ENCODE data around the gene CLDN6. TPM values are rescaled to one million over a fixed set of nuclear protein-coding genes. Genes with fewer than 3 reads are reported as not detected.

Gene CLDN6
- total RNA-seq, 1 experiment from 2014 or later, result not detected

- POLR2A ChIA-PET (ENCODE audit: unreplicated experiment), result interaction anchor here (0.6 kb wide), 1 partner anchor 1040 kb away, joined by 5 read pairs; the partner anchor contains the start of gene RPS2
- H3K4me2 ChIP-seq (ENCODE audit: low read length), result peak overlapping the region; percentile 94
- CTCF ChIA-PET, result interaction anchor here (0.6 to 1.5 kb wide), 2 partner anchors 23 to 24 kb away, joined by 3 to 14 read pairs; no protein-coding TSS in a partner anchor
- ATAC-seq (peak; percentile 12; the same call in 1 of the 2 replicates), DNase-seq (peak; percentile 38)
- H2AFZ ChIP-seq (ENCODE audit: low read length), result peak overlapping the region; percentile 84
- peak overlapping the region; percentile 48 for H3K9ac ChIP-seq (ENCODE audit: low read length)
- peak overlapping the region; percentile 86 for H3K4me3 ChIP-seq (ENCODE audit: low read length)
- no peaks in the 10 kb centered on the region for H3K36me3 ChIP-seq (ENCODE audit: low read depth, low read length)
- H3K9me3 ChIP-seq (ENCODE audit: low read length), result no peaks in the 10 kb centered on the region
- H3F3A ChIP-seq (ENCODE audit: low read length, unreplicated experiment), result no peaks in the 10 kb centered on the region
- TSS peak; percentile 64 for BruUV-seq (replicated peaks)
- intact Hi-C loops (cut with micrococcal nuclease), result loop anchor here (2.0 kb wide), 1 partner anchor 24 kb away; no protein-coding TSS in a partner anchor
- 0 out of 2 replicates have a peak, but pooled peaks cover 3% of the 10 kb centered on the region for H3K79me2 ChIP-seq (ENCODE audit: low read length)
- H3K9me2 ChIP-seq (replicated peaks; ENCODE audit: low read length), result no peaks in the 10 kb centered on the region
- no peaks in the 10 kb centered on the region for H4K20me1 ChIP-seq (ENCODE audit: low read length)
- peaks cover 19% of the 10 kb centered on the region for H3K4me1 ChIP-seq (ENCODE audit: insufficient read depth, low read length)
- no peaks in the 10 kb centered on the region for H3K27me3 ChIP-seq (ENCODE audit: low read length)
- TF ChIP-seq EZH2 (IDR thresholded peaks at IDR 0.05; ENCODE audit: low read length, unreplicated experiment) (no peak), CTCF (conservative IDR thresholded peaks at IDR 0.05; ENCODE audit: low read depth, low read length) (no peak), EZH2phosphoT487 (IDR thresholded peaks at IDR 0.05; ENCODE audit: borderline replicate concordance, low read length) (no peak)
- H3K27ac ChIP-seq (ENCODE audit: low read length), result peak overlapping the region; percentile 45
Observed at GRCh38 chr16:3004781-3005284, 13.2 kb downstream of the CLDN6 start.

DNA sequence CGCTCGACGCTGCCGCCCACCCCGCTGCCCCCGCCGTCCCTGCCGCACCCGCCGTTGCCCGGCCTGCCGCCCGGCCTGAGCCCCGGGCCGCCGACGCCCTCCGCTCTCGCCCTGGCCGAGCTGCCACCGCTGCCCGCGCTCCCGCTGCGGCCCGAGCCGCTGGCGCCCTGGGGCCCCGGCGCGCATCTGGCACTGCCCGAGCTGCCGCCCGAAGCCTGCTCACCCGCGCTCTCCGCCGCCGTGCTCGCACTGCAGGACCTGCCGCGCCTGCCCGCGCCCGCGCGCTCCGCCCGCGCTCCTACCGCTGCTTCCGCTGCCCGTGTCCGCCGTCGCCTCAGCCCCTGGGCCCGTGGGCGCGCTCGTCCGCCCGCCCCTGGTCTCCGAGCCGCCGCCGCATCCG is 13.7 kb downstream of the CLDN6 start:
- Histone ChIP-seq H3K4me2 (ENCODE audit: low read length) (no peak overlapping the region), H3K27me3 (ENCODE audit: low read length) (no peaks in the 10 kb centered on the region), H2AFZ (ENCODE audit: low read length) (no peak overlapping the region), H3K4me3 (ENCODE audit: low read length) (no peak overlapping the region), H3K4me1 (ENCODE audit: insufficient read depth, low read length) (peaks cover 14% of the 10 kb centered on the region), H3K9me3 (ENCODE audit: low read length) (no peaks in the 10 kb centered on the region), H3F3A (ENCODE audit: low read length, unreplicated experiment) (no peaks in the 10 kb centered on the region), H3K9ac (ENCODE audit: low read length) (no peak overlapping the region), H3K79me2 (ENCODE audit: low read length) (0 out of 2 replicates have a peak, but pooled peaks cover 3% of the 10 kb centered on the region), H3K9me2 (replicated peaks; ENCODE audit: low read length) (no peaks in the 10 kb centered on the region), H3K36me3 (ENCODE audit: low read depth, low read length) (no peaks in the 10 kb centered on the region), H4K20me1 (ENCODE audit: low read length) (no peaks in the 10 kb centered on the region), H3K27ac (ENCODE audit: low read length) (no peak overlapping the region)
- ATAC-seq, result peak; percentile 35
- no TSS peak for BruUV-seq (replicated peaks)
- ChIA-PET CTCF (interaction anchor here (0.9 to 1.5 kb wide), 2 partner anchors 24 to 28 kb away, joined by 3 to 14 read pairs; no protein-coding TSS in a partner anchor), POLR2A (ENCODE audit: unreplicated experiment) (interaction anchor here (0.6 to 1.2 kb wide), 2 partner anchors 16 to 1042 kb away, joined by 3 to 5 read pairs; partner anchors contain the start of gene TNFRSF12A)
- TF ChIP-seq EZH2phosphoT487 (IDR thresholded peaks at IDR 0.05; ENCODE audit: borderline replicate concordance, low read length) (no peak), CTCF (conservative IDR thresholded peaks at IDR 0.05; ENCODE audit: low read depth, low read length) (no peak)
- intact Hi-C loops (cut with micrococcal nuclease), result loop anchor here (2.0 kb wide), 1 partner anchor 24 kb away; no protein-coding TSS in a partner anchor
- DNase-seq, result no peak

All from PC-3 (cell line).